NCI-H128 (cell line): ENCODE data around the gene CAV2.

Experiments used
- DNase-seq: peaks from one replicate; lab custom pipeline; 2025; ENCODE audit not compliant: unreplicated experiment; lab: John Stamatoyannopoulos, UW

CAV2 gene

DNA sequence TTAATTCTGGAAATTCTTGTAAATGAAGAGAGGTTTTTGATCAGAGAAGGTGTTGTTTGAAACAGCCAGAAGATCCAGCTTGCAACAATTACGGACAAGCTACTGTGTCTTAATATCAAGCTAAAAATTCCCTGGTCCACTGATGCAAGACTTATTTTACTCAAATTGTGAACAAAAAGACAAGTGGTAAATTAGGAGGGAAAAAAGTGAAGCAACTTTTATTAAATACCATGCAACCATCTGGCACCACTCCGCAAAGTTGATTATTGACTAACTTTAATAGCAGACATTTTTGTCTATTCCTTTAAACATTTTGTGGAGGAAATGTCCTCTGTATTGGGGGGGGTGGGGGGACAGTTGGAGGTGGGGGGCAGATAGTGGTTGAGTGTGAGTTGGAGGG lies 5.1 kb upstream of the CAV2 start:
- DNase-seq: no peak

DNA sequence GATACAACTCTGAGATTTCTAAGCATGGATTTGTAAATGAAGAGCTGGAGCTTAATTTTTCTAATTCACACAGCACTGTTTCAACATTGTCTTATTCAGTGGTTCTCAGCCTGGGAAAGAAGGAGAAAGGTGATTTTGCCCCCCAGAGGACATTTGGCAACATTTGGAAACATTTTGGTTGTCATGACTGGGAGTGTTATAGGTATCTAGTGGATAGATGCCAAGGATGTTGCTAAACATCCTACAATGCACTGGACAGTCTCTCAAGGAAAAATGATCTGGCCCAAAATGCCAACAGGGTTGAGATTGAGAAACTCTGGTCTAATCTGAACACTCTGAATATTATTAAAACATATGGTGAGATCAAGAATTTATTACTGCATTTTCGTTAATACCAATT lies 3.8 kb upstream of the CAV2 start:
- DNase-seq: no peak

DNA sequence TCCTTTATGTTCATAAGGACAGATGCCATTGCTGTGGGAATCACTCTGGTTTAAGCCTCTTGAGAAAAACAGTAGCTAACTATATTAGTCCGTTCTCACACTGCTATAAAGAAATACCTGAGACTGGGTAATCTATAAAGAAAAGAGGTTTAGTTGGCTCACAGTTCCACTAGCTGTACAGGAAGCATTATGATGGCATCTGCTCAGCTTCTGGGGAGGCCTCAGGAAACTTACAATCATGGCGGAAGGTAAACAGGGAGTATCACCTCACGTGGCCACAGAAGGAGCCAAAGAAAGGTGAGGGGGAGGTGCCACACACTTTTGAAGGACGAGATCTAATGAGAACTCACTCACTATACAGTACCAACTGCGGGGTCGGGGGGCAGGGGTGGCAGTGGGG lies 2.9 kb upstream of the CAV2 start:
- no peak for DNase-seq

DNA sequence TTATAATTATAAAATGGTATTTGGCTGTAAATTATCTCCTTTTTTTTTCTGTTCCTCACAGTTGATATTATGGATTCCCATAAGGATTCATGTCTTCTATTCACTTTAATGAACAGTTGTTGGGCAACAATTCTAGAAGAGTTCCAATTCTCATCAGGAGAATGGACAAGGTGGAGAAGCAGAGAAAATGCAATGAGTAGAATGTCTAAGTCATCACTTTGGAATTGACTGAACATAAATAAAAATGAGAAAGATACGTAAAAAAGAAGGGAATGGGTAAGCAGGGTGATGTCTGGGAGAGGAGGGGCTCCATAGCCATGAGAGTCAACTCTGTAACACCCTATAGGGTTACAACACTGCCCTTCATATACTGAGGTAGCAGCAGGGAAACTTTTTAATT lies 1.8 kb upstream of the CAV2 start:
- no peak for DNase-seq

DNA sequence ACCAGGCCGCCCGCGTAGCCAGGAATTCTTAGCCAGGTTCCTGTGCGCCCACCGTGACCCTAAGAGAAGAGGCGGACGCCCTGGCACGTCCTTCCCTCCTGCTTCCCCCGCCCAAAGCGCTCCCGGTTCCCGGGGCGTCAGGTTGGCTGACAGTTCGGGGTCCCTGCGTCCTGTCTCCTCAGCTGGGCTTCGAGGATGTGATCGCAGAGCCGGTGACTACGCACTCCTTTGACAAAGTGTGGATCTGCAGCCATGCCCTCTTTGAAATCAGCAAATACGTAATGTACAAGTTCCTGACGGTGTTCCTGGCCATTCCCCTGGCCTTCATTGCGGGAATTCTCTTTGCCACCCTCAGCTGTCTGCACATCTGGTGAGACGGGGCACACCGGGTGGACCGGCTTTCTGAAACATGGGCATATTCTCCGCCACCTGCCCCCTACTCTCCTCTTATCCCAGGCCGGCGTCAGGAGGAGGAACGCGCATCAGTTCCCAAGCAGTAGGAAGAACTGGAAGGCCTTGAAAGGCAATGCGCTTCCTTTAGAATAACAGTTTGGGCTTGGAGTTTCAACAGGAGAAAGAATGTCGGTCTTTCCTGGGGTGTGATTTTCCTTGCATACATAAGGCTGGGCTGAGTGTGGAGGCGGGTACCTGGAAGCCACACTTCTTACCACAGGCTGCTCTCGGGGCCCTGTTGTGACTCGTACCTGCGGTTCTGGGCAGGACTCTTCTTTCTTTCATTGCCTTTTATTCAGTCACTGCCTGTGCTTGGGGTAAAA lies 728 bp downstream of the CAV2 start:
- DNase-seq: no peak

DNA sequence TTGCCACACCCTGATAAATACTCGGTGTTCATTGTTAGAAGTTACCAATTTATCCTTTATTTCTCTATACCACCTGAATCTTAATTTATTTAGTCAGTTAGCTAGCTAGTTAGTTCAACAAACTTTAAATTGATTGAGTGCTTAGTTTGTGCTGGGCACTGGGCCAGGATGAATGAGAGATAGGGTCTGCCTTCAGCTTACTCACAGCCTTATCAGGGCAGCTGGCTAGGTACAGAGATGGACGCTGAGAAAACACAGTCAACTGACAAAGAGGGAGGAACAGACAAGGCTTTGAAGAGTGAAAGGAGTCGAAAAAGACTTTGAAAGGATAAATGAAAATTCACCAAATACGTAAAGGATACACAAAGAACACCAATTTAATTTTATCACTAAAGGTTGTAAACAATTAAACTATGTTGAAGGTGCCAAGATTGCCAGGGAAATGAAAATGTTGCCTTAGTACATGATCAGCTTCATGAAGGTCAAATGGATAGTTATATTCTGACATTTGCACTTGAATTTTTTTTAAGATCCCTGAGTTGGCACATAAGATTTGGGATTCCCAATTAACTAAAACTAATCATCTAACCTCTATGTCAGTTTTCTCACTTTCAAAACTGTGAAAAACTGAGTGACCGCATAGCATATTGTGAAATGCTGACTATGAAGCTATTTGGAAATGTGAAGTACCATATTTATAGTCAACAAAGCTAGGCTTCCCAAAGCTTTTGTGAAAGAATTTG lies 2.1 kb downstream of the CAV2 start:
- DNase-seq: no peak

DNA sequence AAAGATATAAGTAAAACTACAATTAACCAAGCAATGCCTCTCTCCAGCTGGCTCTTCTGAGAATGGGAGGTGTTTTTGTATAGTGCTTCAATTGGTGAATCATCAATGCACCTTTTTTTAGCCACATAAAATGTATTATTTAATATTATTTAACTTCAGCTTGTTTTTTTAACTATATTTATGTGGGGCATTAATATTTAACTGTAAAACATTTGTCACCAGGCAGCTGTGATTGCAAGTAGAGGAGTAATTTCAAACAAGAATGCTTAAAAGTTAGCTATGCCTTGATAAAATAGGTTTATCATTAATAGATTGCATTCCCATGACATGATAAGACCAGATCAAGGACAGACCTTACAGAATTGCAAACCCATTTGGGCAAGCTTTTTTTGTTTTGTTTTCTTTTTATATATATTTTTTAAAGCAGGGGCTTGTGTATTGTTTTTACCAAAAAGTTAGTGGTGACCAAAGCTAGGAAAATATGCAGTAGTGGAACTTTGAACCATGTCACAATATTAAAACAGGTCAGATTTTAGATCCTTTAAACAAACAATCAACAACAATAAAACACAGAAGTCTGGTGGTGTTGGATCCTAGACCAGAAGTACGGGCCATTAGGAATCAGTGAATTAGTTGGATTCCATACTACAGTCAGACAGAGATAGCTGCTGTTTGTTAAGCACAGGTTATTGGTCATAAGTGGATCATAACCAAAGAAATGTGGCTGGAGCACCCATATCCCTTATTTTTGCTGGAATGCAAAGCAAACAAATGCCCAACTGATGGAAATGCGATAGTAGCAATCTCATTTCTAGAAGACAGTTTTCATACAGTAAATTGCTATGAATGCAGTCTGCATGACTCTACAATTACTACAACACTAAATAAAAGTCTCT lies 2.9 kb downstream of the CAV2 start:
- DNase-seq: no peak

DNA sequence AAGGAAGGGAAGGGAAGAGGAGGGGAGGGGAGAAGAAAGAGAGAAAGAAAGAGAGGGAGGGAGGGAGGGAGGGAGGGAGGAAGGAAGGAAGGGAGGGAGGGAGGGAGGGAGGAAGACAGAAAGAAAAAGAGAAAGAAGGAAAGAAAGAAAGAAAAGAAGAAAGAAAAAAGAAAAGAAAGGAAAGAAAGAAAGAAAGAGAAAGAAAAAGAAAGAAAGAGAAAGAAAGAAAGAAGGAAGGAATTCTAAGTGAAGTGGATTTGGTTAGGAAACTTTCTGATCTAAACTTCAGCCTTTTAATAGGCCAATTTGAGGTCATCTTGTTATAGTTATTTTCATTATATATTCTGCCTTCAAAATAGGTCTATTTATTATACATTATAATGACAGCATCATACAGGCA lies 4.3 kb downstream of the CAV2 start:
- no peak for DNase-seq

DNA sequence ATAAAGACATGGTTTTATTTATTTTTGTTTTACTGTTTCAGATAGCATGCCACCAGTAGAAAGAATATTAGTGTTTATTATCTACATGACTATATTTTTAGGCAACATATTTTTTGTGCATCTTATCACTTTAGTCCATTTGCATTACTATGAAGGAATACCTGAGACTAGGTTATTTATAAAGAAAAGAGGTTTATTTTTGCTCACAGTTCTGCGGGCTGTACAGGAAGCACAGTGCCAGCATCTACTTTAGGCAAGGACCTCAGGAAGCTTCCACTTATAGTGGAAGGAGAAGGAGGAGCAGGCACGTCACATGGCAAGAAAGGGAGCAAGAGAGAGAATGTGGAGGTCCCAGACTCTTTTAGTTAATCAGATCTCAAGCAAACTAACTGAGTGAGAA lies 5.7 kb downstream of the CAV2 start:
- DNase-seq: no peak

DNA sequence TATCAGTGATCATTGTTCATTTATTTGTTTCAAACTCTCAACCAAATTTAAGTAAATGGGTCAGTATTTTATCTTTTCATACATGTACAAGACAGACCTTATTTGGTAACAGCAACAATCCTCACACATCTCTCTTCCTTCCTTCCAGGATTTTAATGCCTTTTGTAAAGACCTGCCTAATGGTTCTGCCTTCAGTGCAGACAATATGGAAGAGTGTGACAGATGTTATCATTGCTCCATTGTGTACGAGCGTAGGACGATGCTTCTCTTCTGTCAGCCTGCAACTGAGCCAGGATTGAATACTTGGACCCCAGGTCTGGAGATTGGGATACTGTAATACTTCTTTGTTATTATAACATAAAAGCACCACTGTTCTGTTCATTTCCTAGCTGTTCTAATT lies 6.3 kb downstream of the CAV2 start:
- DNase-seq: no peak

DNA sequence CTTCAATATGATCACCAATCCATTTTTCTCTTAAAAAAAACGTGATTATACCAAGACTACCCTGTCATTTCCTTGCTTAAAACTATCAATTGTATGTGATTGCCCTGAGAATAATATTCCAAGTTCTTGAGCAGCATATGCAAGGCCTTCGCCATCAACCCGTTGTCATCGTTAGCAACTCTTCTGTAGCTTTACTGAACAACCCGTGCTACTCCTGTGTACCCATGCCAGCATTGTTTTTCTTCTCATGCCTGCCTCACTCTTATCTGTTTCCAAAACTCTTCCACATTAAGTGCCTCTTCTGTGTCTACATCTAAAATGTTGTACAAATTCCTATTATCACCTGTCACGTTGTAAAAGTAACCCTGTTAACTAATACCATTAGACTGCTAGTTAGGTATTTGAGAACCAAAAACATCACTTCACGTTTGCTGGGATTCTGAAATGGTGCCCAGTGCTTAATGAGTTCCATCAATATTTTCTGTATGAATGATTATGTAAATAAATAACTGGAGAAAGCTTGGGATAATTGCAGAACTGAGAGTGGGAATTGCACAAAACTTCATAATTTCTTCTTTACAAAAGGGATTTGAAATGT lies 10.5 kb downstream of the CAV2 start:
- DNase-seq: no peak

DNA sequence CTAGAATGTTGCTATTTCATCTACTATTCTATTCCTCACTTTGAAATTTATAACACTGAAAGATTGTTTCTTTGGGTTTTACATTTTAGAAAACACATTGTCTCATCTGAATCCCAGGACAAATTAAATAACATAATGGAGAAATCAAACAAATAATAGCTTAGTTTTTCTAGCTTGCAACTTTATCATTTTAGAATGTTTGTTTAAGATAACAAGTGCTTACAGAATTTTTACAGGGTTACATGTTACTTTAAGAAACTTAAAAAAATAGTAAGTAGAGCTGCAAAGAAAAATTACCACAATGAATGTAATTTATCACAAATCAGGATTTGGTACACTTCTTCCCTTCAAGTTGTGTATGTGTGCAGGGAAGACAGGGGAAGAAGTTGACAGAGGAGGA lies 11.3 kb downstream of the CAV2 start:
- DNase-seq: no peak

DNA sequence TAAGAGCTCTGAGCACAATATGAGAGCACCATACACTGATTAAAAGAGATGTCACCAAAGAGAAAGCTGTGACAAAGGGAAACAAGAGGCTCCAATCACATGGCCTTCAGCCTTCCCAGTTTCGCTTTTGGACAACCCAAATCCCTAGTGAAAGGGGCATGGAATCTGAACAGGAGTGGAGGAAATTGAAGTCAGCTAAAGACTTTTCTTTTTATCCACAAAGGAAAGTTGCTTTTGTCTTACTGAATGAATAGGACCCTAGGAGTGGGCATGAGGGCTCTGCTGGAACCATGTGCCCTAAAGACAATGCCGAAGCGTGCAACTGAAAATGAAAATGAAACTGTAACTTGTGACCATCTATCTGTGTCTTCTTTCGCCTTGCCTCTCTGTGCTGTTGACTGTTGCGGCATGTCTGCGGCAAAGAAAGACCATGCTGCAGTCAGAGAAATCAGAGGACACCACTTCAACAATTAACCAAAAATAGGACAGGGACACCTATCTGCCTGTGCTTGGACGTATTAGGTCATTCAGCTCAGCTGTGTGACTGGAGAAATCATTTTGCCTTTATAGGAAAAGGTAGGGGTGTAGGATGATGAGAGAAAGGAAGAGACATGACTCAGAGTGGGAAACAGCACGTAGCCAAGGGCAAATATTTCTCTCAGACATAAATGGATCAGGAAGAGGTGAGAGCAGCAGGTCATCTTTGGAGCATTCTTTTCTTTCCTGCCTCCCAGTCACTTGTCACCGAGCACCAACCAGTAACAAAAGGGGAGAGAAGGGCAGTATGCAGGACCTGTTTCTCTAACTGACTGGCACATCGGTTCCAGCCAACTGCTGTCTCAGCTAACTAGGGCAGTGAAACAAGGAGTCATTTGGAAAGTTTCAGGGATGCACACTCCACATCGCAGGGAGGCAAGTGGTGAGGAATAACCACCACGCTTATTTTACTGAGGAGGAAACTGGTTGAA lies 12.3 kb downstream of the CAV2 start:
- DNase-seq: no peak

DNA sequence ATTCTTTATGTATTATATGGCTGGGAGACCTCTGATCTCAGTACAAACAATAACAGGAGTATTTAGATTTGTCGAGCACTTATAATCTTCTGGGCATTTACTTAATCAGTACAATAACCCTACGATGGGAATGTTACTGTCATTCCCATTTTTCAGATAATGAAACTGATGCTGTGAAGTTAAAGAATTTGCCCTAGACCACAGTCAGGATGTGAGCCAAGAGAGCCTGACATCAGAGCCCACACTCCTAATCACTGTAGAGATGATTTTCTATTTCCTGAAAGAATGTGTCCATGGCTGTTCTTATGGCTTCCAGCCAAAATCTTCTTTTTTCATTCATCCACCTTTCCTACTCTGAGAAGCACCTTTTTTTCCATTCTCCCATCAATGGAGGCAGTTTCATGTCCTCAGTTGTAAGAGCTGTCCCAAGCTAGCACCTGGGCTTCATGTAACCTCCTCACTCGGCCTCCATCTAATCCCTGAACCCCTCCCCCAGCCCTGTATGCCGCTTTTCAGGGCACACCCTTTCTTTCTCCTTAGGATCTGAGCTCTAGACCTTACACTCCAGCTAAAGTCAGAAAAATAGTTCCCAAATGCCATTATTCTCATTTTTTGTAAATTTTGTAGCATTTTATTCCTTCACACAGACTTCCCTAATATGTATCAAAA lies 13.1 kb downstream of the CAV2 start:
- no peak for DNase-seq

DNA sequence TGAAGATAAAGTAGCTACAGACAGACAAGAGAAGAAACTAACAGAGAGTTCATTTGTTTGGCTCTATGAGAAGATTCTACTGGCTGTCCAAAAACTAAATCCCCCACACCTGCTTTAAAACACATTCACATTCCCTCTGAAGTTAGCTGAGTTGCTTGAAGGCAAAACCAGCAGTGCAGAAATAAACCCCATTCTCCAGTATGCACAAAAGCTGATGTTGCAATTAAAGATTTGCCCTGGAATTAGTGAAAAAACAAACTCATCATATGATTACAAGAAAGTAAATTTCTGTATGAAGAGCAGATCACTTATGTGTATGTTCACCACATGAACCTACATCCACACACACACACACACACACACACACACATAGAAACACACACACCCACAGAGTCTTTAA lies 16.0 kb downstream of the CAV2 start:
- DNase-seq: no peak

DNA sequence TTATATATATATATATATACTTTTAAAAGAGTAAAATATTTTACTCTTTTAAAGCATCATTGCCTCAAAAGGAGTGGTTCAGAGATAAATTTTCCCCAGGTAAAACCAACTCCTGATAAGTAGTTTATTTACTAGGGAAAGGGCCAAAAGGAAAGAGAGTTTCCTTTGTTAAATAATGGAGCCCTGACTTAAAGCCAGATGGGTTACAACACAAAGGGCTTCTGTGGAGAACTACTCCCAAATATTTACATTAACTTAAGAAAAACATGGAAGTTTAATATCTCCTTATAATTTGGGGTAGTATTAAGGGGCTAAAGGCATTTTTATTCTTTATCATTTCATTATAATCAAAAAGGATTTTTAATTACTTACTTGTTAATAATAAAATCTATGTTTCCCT lies 16.8 kb downstream of the CAV2 start:
- DNase-seq: no peak

DNA sequence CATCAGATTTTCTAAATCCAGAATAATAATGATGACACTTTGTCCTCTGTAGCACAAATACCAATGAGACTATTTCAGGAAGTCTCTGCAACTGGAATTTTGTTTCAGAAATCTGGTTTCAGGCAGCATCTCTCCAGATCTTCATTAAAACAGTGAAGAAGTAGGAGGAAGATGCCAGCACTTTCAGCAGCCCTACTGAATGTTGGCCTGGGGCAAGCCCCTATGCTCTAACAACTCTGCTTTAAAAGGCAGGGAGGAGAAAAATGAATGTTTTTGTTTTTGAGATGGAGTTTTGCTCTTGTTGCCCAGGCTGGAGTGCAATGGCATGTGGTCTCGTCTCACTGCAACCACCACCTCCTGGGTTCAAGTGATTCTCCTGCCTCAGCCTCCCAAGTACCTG lies 18.1 kb downstream of the CAV2 start:
- no peak for DNase-seq

DNA sequence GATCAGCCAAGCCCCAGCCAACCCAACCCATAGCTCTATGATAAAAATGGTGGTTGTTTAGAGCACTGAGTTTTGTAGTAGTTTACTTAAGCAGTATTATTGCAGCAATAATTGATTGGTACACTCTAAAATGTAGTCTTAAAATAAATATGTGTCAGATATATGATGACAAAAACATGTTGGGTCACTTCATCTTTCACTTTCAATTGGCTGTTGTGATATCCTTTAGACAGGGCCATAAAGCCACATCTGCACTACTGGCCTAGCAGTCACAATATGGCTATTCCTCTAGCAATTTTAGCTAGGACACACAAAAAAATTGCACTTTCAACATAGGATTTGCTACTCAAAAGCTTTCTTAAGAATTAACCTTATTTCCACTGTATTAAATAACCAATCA lies 19.4 kb downstream of the CAV2 start:
- no peak for DNase-seq

DNA sequence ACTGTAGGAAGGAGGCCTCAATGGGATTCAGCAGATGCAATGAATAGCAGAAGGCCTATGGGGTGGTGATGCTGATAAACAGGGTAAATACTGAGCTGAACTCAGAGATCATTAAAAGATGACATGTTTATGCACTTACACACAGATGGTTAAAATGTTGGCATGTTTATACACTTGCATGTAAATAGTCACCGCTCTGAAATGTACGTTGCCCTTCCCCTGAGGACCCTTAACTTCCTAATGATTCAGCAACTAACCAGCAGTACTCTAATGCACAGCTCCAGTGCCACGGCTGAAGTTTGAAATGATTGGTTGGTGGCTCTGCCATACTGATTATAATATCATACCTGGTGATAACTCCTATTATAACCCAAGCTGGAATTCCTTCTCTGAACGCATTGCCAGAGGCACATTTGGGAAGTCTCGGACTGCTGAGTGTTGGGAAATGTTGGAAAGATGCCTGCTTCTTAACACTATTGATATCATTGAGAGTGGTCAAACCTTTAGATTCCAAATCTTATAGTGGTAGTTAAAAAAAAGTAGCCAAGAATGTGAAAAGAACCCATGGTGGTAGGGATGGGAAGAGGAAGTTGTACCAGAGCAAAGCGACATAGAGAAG lies 21.6 kb downstream of the CAV2 start:
- DNase-seq: no peak
